ENCODE measurements around the gene GALNT5.
"Not testable (repeated sequence)": the region's sequence is repeated elsewhere in the genome, so short reads cannot be mapped to it uniquely, and the experiment has no call there.

Gene GALNT5

GRCh38 chr2:157329524-157329923, 72.0 kb downstream of the GALNT5 start:
- no peak for DNase-seq

DNA sequence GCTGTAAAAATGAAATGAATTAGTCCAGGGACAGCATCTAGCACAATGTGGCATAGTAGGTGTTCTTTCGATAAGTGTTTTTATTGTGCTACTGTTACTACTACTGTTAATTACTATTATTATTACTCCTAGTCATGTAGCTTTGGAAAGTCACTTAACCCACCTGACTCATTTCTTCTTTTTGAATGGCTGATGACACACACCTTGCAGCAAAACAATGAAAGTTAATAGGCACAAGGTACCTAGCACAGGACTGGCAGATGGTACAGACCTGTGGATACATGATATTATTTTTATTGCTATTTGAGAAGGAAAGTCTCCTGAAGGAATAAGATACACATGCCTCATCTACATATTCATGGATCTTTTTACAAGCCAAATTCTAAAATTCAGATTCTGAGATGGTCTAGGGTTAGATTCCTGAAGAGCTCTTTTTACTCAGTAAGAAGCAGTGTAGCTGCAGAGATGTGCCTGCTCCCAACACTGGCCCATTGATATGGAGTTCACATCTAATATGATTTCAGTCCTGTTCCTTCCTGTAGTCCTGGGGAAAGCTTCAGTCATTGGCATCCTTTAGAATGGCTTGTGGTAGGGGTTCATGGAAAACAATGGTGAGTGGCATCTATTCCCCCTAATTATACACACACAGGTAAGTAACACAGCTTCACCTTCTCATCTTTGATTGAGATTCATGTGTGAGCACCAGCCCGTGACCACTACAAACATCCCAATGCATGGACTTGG, 76.0 kb downstream of the GALNT5 start:
- DNase-seq, result no peak

DNA sequence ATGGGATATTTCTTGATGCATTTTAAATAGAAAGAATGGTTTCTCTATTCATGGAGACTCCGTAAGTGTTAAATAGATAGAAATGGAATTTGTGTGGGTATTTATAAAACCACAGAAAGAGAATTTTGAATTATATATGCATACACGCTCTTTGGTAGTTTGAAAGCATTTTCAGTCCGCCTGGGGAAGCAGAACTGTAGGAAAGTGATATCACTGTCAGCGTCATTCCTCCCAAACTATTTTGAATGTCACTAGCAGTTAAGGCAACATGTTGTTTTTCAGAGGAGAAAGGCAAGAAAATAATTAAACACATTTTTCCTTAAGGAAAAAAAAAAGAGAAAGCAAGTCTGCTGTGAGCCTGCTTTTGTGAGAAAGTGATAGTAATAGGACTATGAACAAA, 76.8 kb downstream of the GALNT5 start:
- DNase-seq, result no peak

- DNase-seq, result no peak
Observed at GRCh38 chr2:157334797-157335196, 77.3 kb downstream of the GALNT5 start.

- peak; percentile 43 for DNase-seq
Observed at GRCh38 chr2:157336137-157337010, 78.9 kb downstream of the GALNT5 start.

- DNase-seq, result no peak
Observed at GRCh38 chr2:157337978-157338377, 80.5 kb downstream of the GALNT5 start.

DNA sequence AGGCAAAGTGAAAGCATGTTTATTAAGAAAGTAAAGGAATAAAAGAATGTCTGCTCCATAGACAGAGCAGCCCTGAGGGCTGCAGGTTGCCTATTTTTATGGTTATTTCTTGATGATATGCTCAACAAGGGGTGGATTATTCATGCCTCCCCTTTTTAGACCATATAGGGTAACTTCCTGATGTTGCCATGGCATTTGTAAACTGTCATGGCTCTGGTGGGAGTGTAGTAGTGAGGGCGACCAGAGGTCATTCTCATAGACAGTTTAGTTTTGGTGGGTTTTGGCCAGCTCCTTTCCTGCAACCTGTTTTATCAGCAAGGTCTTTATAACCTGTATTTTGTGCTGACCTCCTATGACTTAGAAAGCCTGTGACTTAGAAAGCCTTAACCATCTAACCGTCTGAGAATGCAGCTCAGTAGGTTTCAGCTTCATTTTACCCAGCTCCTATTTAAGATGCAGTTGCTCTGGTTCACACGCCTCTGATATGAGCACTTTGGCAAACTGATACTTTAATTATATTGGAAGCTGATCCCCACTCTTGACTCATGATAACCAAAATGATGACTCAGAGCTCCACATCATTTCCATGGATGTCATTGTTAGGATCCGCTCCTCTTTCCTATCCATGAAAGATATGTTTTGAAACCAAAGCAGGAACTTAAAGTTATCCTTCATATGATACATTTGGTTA, 82.6 kb downstream of the GALNT5 start:
- no peak for DNase-seq

GRCh38 chr2:157341381-157341780, 83.9 kb downstream of the GALNT5 start:
- not testable (repeated sequence) for DNase-seq

- no peak for DNase-seq
Observed at GRCh38 chr2:157345647-157346389, 88.3 kb downstream of the GALNT5 start.

GRCh38 chr2:157348291-157348921, 90.9 kb downstream of the GALNT5 start:
- DNase-seq, result no peak

DNA sequence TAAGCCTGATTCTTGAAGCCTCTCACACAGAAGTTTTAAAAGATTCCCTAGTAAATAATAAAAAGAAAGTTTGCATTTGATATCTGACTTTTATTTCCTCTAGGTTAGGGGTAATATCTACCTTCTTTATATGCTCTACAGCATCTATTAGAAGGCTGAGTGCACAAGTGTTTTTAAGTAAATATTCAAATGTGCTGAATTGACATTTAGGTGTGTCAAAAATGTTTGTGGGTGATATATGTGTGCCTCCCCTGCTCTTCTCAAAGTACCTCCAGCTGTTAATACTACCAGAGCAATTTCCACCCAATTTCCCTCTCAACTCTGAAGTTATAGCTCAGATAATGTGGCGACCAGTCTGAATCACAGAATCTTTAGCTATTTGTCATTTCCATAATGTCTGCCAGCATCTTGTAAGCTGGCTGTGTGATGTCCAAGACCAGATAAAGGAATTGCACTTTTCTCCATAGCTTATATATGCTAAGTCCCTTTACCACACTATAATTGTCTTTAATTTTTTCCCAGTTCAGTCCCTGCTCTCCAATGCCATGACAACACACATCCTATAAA, 92.5 kb downstream of the GALNT5 start:
- DNase-seq, result no peak

- no peak for DNase-seq
Observed at GRCh38 chr2:157355618-157356017, 98.1 kb downstream of the GALNT5 start.

DNA sequence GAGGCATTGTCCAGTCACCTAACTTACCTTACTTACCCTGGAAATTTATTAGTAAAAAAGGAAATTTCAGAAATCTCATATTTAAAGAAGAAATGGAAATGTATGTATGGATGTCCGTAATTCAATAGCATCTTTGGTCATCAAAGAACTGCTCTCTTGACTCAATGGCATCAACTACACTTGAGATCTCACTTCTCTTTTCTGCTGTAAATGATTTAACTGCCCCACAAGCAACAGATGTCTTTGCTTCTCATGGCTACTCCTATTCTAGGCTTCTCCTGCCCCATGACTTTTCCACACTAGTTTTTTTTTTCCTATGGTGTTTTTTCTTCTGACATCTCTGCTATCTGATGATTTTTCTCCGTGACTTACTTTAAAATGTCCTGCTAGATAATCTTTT, 102.1 kb downstream of the GALNT5 start:
- DNase-seq, result no peak

DNA sequence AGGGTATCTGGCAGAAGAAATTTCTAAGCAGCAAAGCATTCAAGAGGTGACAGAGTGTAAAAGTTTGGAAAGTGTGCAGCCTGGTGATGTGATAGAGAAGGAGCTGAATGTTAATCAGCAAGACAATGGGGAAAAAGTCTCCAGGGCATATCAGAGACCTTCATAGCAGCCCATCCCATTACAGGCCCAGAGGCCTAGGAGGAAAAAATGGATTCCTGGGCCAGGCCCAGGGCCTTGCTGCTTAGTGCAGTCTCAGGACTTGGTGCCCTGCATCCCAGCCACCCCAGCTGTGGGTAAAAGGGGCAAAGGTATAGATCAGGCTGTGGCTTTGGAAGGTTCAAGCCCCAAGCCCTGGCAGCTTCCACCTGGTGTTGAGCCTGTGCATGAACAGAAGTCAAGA, 104.0 kb downstream of the GALNT5 start:
- no peak for DNase-seq

DNA sequence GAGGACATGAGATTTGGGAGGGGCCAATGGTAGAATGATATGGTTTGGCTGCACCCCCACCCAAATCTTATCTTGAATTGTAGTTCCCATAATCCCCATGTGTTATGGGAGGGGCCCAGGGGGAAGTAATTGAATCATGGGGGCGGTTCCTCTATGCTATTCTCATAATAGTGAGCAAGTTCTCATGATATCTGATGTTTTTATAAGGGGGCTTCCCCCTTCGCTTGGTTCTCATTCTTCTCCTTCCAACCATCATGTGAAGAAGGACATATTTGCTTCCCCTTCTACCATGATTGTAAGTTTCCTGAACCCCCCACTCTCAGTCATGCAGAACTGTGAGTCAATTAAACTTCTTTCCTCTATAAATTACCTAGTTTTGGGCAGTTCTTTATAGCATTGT, 105.1 kb downstream of the GALNT5 start:
- no peak for DNase-seq

- no peak for DNase-seq
Observed at GRCh38 chr2:157363612-157364101, 106.2 kb downstream of the GALNT5 start.

All from activated CD4-positive, CD25-positive, alpha-beta regulatory T cell treated with anti-CD3 and anti-CD28 coated beads, Interleukin-2, amount 50 U/mL, for 72 hours (primary cell).